ENCODE measurements around the gene AHDC1.
"Not testable (repeated sequence)": the region's sequence is repeated elsewhere in the genome, so short reads cannot be mapped to it uniquely, and the experiment has no call there.

DNA sequence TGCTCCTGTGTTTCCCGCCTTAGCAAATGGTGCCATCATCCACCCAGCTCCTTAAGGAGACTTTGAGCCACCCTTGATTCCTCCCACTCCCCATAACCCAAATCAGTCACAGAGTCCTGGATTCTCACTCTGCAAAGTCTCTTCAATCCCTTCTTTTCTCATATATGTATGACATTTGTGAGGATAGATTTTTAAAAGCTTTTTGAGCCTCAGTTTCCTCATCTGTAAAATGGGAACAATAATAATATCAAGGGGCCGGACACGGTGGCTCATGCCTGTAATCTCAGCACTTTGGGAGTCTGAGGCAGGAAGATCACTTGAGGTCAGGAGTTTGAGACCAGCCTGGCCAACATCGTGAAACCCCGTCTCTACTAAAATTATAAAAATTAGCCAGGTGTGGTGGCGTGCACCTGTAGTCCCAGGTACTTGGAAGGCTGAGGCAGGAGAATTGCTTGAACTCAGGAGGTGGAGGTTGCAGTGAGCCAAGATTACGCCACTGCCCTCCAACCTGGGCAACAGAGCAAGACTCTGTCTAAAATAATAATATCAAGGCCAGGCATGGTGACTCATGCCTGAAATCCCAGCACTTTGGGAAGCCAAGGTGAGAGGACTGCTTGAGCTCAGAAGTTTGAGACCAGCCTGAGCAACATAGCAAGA lies 16.0 kb upstream of the AHDC1 start:
- TF ChIP-seq, protein P1, sequence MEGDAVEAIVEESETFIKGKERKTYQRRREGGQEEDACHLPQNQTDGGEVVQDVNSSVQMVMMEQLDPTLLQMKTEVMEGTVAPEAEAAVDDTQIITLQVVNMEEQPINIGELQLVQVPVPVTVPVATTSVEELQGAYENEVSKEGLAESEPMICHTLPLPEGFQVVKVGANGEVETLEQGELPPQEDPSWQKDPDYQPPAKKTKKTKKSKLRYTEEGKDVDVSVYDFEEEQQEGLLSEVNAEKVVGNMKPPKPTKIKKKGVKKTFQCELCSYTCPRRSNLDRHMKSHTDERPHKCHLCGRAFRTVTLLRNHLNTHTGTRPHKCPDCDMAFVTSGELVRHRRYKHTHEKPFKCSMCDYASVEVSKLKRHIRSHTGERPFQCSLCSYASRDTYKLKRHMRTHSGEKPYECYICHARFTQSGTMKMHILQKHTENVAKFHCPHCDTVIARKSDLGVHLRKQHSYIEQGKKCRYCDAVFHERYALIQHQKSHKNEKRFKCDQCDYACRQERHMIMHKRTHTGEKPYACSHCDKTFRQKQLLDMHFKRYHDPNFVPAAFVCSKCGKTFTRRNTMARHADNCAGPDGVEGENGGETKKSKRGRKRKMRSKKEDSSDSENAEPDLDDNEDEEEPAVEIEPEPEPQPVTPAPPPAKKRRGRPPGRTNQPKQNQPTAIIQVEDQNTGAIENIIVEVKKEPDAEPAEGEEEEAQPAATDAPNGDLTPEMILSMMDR (IDR thresholded peaks at IDR 0.05): not testable (repeated sequence)
- TF ChIP-seq POLR2A (IDR thresholded peaks at IDR 0.05): not testable (repeated sequence)
